Neuronal stem cell (in vitro differentiated cells): ENCODE measurements around the gene KPNB1.

ENCODE experiments used
- DNase-seq: peaks from one replicate; pipeline ENCODE4 v3.0.0-alpha.2; 2013; ENCODE audit warnings: low spot score
- H2AFZ ChIP-seq: one replicate; pipeline ENCODE4 v1.6.1; 2013; ENCODE audit warnings: mild to moderate bottlenecking, low read length, inconsistent platforms
- H2AK5ac ChIP-seq: 2 replicates; pipeline ENCODE4 v1.6.1; 2013; ENCODE audit warnings: low read depth, mild to moderate bottlenecking, inconsistent platforms, low read length, moderate library complexity, mixed read lengths
- H2BK120ac ChIP-seq: 2 replicates; pipeline ENCODE4 v1.6.1; 2013; ENCODE audit warnings: low read depth, mild to moderate bottlenecking, inconsistent platforms, low read length, moderate library complexity, mixed read lengths
- H2BK12ac ChIP-seq: one replicate; pipeline ENCODE4 v1.6.1; 2013; ENCODE audit warnings: low read length, inconsistent platforms
- H2BK15ac ChIP-seq: 2 replicates; pipeline ENCODE4 v1.6.1; 2013; ENCODE audit warnings: mild to moderate bottlenecking, low read length, inconsistent platforms, mixed read lengths
- H2BK5ac ChIP-seq: one replicate; pipeline ENCODE4 v1.6.1; 2013; ENCODE audit warnings: inconsistent platforms, mild to moderate bottlenecking, low read length, moderate library complexity
- H3K14ac ChIP-seq: one replicate; pipeline ENCODE4 v1.6.1; 2013; ENCODE audit warnings: low read length, inconsistent platforms
- H3K18ac ChIP-seq: 2 replicates; pipeline ENCODE4 v1.6.1; 2013; ENCODE audit warnings: low read length, inconsistent platforms
- H3K23ac ChIP-seq: 2 replicates; pipeline ENCODE4 v1.6.1; 2013; ENCODE audit warnings: low read depth, mild to moderate bottlenecking, mixed read lengths, low read length, inconsistent platforms; ENCODE audit not compliant: poor library complexity
- H3K27ac ChIP-seq: replicated peaks from 3 replicates; pipeline ENCODE4 v1.5.1; 2013; ENCODE audit warnings: low read length, inconsistent platforms
- H3K27me3 ChIP-seq, 3 experiments: 2 replicates each; pipeline ENCODE4 v1.6.1; 2013; ENCODE audit warnings: low read length in 3 of 3, mild to moderate bottlenecking in 2 of 3, inconsistent platforms in 1 of 3, low read depth in 1 of 3, mixed read lengths in 1 of 3, moderate library complexity in 1 of 3; ENCODE audit not compliant: control insufficient read depth in 3 of 3, insufficient read depth in 3 of 3
- H3K36me3 ChIP-seq, 2 donors: replicated peaks in 1 of 2; 2 replicates each; pipeline ENCODE4 v1.6.1; 2013; ENCODE audit warnings: low read length in 2 of 2; ENCODE audit not compliant: control insufficient read depth in 2 of 2, insufficient read depth in 2 of 2
- H3K4ac ChIP-seq: 2 replicates; pipeline ENCODE4 v1.6.1; 2013; ENCODE audit warnings: inconsistent platforms, mild to moderate bottlenecking, low read length, moderate library complexity
- H3K4me1 ChIP-seq, 2 donors: 1 replicate in 1 of 2; 2 replicates in 1 of 2; pipeline ENCODE4 v1.6.1; 2013; ENCODE audit warnings: low read length in 2 of 2, low read depth in 1 of 2; ENCODE audit not compliant: control insufficient read depth in 2 of 2, insufficient read depth in 1 of 2
- H3K4me2 ChIP-seq: one replicate; pipeline ENCODE4 v1.6.1; 2013; ENCODE audit warnings: mild to moderate bottlenecking, low read length, inconsistent platforms; ENCODE audit not compliant: insufficient read depth, poor library complexity, severe bottlenecking
- H3K4me3 ChIP-seq, 2 donors: 2 replicates each; pipeline ENCODE4 v1.5.1; 2013; ENCODE audit warnings: low read length in 2 of 2, mild to moderate bottlenecking in 2 of 2, inconsistent platforms in 1 of 2, moderate library complexity in 1 of 2
- H3K79me1 ChIP-seq: one replicate; pipeline ENCODE4 v1.6.1; 2013; ENCODE audit warnings: low read depth, mild to moderate bottlenecking, inconsistent platforms, low read length, moderate library complexity
- H3K9ac ChIP-seq: one replicate; pipeline ENCODE4 v1.6.1; 2013; ENCODE audit warnings: mild to moderate bottlenecking, low read depth, low read length, inconsistent platforms; ENCODE audit not compliant: poor library complexity
- H3K9me3 ChIP-seq, 2 donors: replicated peaks in 1 of 2; 2 replicates each; pipeline versions ENCODE3 to v1.6.1; 2013; ENCODE audit warnings: low read length in 2 of 2, mild to moderate bottlenecking in 2 of 2, inconsistent platforms in 1 of 2, low read depth in 1 of 2, mixed read lengths in 1 of 2, moderate library complexity in 1 of 2; ENCODE audit not compliant: control insufficient read depth in 2 of 2, insufficient read depth in 1 of 2
- H4K8ac ChIP-seq: one replicate; pipeline ENCODE4 v1.6.1; 2013; ENCODE audit warnings: low read depth, mild to moderate bottlenecking, inconsistent platforms, low read length, moderate library complexity
- H4K91ac ChIP-seq: one replicate; pipeline ENCODE4 v1.6.1; 2013; ENCODE audit warnings: low read length, low read depth, mild to moderate bottlenecking, inconsistent platforms; ENCODE audit not compliant: poor library complexity
- WGBS, 2 donors: extraction: QIAGEN DNeasy Blood & Tissue Kit; methylation state at CpG; one replicate each; pipeline ENCODE4 v1.1.7; 2013; ENCODE audit warnings: missing lambda C conversion rate in 2 of 2, mixed read lengths in 1 of 2; ENCODE audit not compliant: insufficient read length in 2 of 2, insufficient replicate concordance in 1 of 2; ENCODE audit errors: extremely low coverage in 2 of 2; 5-methylcytosine and 5-hydroxymethylcytosine counted together

Gene KPNB1

DNA sequence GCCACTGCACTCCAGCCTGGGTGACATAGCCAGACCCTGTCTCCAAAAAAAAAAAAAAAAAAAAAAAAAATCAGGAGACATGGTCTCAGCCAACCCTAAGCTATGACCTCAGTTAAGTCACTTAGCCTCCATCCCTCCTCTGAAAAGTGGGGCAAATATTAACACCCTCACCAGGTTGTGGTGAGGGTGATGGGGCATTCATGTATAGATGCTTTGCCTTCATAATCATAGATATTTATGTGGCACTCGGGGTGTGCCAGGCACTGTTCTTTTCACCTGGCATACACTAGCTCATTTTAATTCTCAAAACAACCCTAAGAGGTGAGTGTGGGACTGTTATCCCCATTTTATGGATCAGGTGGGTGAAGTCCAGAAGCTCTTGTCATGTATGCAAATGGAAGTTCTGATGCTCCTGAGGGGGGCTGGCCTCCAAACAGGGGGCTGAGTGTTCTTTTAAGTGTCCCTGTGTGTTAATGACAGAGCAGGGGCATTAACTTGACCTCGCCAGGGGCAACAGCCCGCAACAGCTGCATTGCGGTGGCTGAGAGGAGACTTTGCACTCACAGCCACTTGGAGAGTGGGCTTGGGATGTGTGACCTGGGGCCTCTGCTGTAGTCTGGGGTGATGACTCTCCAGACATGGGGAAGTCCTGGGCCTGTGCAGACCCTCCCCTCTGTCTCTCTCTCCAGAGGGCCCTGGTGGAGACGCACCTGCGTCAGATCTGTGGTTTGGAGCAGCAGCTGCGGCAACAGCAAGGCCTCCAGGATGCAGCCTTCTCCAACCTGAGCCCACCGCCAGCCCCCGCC is 48.4 kb downstream of the KPNB1 start:
- H4K91ac ChIP-seq, result no peak overlapping the region
- no peak overlapping the region for H2AFZ ChIP-seq
- no peak overlapping the region for H2BK15ac ChIP-seq
- whole genome bisulfite sequencing, 2 donors, result no CpG with 5 or more reads among the region's 9 CpGs
- H3K27ac ChIP-seq, result no peak overlapping the region
- DNase-seq, result no peak
- peaks cover 7 to 27% of the 10 kb centered on the region in 2 donors for H3K36me3 ChIP-seq
- H3K4me2 ChIP-seq, result no peak overlapping the region
- no peak overlapping the region for H2BK12ac ChIP-seq
- no peaks in the 10 kb centered on the region for H3K9me3 ChIP-seq
- H3K14ac ChIP-seq, result no peak overlapping the region
- no peak overlapping the region for H3K9ac ChIP-seq
- H3K79me1 ChIP-seq, result peaks cover 8% of the 10 kb centered on the region
- no peak overlapping the region for H3K18ac ChIP-seq
- H2BK120ac ChIP-seq, result no peak overlapping the region
- no peak overlapping the region for H2BK5ac ChIP-seq
- H2AK5ac ChIP-seq, result no peak overlapping the region
- H3K4me1 ChIP-seq, result peaks cover 24 to 25% of the 10 kb centered on the region in 2 donors
- H3K27me3 ChIP-seq, result no peaks in the 10 kb centered on the region
- H3K23ac ChIP-seq, result no peak overlapping the region
- no peak overlapping the region for H3K4ac ChIP-seq
- no peak overlapping the region for H3K4me3 ChIP-seq
- H4K8ac ChIP-seq, result no peak overlapping the region

DNA sequence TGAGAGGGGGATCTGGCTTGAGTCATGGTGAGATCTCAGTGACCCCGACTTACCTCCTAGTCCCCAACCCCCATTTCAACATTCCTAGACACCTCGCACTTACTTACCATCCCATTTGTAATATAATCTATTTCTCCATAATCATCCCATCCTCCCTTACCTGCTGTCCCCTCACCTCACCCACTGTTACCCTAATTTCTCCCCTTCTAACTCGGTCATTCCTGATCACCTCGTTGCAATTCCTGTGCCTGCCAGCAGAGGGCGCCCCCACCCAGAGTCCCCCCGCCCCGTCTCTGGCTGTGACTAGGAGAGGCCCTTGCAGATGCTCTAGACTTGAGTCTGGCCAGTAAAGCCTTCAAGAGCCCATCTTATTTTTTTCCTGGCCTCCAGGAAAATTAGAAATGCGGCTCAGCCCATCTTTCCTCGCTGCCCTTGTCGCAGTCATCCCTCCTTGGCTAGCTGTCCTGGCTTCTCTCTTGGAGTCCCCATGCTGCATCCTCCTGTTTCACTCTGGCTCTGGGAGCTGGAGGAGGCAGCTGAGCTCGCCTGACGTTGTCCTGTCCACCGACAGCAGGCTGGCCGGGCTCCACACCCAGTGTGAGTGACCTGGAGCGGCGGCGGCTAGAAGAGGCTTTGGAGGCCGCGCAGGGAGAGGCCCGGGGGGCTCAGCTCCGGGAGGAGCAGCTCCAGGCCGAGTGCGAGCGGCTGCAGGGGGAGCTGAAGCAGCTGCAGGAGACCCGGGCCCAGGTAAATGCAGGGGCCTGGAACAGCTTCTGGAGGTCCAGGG is 49.2 kb downstream of the KPNB1 start:
- Histone ChIP-seq H3K9ac (peak overlapping the region; percentile 9), H3K27me3 (no peaks in the 10 kb centered on the region), H3K9me3 (no peaks in the 10 kb centered on the region), H4K8ac (no peak overlapping the region), H3K14ac (peak overlapping the region; percentile 56), H2AK5ac (peak overlapping the region; percentile 94), H3K18ac (no peak overlapping the region), H3K23ac (no peak overlapping the region), H2BK12ac (no peak overlapping the region), H2BK15ac (no peak overlapping the region), H3K4ac (no peak overlapping the region), H4K91ac (no peak overlapping the region), H3K79me1 (peaks cover 8% of the 10 kb centered on the region), H2AFZ (no peak overlapping the region), H3K4me1 (peaks cover 21% of the 10 kb centered on the region in 2 donors), H2BK120ac (no peak overlapping the region), H2BK5ac (no peak overlapping the region), H3K36me3 (peaks cover 7 to 27% of the 10 kb centered on the region in 2 donors), H3K4me3 (no peak overlapping the region), H3K27ac (no peak overlapping the region), H3K4me2 (no peak overlapping the region)
- WGBS, 2 donors, result no CpG with 5 or more reads among the region's 25 CpGs
- peak; percentile 54 for DNase-seq

DNA sequence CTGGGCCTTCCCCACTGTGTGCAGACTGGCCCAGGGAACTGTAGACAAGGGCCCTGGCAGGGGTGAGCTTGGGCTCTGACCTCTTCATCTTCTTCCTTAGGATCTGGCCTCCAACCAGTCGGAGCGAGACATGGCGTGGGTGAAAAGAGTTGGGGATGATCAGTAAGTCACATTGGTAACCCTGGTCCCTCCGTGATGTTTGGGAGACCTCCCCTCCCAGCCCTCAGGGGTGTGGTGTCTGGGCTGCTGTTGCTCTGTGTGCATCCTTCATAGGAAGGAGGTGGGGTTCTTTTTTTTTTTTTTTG is 49.8 kb downstream of the KPNB1 start:
- no peak overlapping the region for H3K18ac ChIP-seq
- H3K79me1 ChIP-seq, result peaks cover 8% of the 10 kb centered on the region
- H3K4ac ChIP-seq, result no peak overlapping the region
- H3K9ac ChIP-seq, result no peak overlapping the region
- DNase-seq, result no peak
- no peak overlapping the region for H3K23ac ChIP-seq
- H4K91ac ChIP-seq, result no peak overlapping the region
- no CpG with 5 or more reads among the region's 4 CpGs for WGBS, 2 donors
- H2BK15ac ChIP-seq, result no peak overlapping the region
- no peaks in the 10 kb centered on the region for H3K9me3 ChIP-seq
- H3K14ac ChIP-seq, result no peak overlapping the region
- H2AK5ac ChIP-seq, result peak overlapping the region; percentile 94
- H3K27ac ChIP-seq, result no peak overlapping the region
- H3K4me1 ChIP-seq, result peaks cover 21% of the 10 kb centered on the region in 2 donors
- no peak overlapping the region for H2BK12ac ChIP-seq
- H4K8ac ChIP-seq, result no peak overlapping the region
- no peaks in the 10 kb centered on the region for H3K27me3 ChIP-seq
- H3K4me2 ChIP-seq, result no peak overlapping the region
- H3K4me3 ChIP-seq, result no peak overlapping the region
- peaks cover 7 to 27% of the 10 kb centered on the region in 2 donors for H3K36me3 ChIP-seq
- H2AFZ ChIP-seq, result no peak overlapping the region
- no peak overlapping the region for H2BK5ac ChIP-seq
- H2BK120ac ChIP-seq, result no peak overlapping the region
